NCI-H524 (cell line): ENCODE measurements around the gene TP53I13.

Experiments
- DNase-seq, 2 experiments: peaks; one replicate each; lab custom pipeline; 2025; lab: John Stamatoyannopoulos, UW

TP53I13 gene

DNA sequence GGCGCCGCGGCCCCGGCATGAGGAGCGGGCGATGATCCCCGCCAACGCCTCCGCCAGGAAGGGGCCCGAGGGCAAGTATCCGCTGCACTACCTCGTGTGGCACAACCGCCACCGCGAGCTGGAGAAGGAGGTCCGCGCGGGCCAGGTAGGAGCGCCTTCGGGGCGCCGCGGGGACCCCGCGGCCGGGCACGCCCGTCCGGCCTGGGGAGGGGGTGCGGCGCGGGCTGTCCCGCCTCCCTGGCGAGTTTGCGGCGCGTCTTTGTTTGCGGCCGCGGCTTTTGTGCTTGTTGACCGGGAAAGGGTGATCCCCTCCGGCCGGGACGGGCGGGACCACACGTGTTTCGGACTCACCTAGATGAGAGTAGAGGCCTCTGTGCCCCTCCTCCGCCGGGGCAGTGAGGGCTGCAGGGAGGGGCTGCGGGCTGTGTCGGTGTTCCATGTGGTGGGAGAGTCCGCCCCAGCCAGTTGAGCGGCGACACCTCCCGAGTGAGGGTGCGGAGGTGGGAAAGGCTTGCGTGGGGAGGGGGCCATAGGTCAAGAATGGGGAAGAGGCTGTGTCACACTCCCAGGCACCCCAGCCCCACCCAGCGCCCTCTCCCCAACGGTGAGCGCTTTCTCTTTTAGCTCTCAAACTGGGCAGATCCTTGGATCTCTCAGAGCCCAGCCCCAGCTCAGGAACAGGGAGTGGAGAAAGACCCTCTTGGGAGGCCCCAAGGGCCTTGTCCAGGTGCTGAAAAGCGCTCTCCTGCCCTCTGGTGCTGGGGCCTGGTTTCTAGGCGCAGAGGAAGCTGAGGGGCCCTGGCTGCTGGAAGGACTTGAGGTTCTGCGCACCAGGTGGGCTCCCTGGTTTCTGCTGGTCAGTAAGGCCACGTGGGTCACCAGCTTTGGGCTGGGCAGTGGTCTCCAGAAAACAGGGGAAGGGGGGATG is 25.4 kb downstream of the TP53I13 start:
- DNase-seq: peak; percentile 77 to 83

DNA sequence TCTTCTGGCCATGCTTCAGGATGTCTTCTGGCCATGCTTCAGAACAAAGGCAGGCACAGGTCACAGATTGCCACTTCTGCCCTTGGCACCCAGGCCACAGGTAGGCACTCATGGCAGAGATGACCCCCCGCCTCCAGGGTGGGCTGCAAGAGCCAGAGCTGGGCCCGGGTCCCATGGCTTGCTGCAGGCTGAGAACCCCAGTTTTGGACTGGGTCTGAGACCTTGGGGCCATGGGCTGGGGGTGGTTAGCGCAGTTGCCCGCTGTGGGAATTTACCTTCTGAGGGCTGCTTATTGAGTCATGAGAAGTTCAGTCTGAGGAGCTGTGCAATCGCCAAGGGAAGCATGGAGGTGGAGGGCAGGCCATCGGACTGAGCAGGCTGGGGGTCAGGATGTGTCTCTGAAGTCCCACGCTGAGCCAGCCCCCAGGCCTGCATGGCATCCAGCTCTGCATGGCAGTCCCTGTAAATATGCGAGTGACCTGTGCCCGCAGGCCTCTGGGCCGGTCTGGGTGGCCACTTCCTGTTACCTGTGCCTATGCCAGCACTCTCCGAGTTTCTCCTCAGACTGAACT is 26.1 kb downstream of the TP53I13 start:
- no peak for DNase-seq

DNA sequence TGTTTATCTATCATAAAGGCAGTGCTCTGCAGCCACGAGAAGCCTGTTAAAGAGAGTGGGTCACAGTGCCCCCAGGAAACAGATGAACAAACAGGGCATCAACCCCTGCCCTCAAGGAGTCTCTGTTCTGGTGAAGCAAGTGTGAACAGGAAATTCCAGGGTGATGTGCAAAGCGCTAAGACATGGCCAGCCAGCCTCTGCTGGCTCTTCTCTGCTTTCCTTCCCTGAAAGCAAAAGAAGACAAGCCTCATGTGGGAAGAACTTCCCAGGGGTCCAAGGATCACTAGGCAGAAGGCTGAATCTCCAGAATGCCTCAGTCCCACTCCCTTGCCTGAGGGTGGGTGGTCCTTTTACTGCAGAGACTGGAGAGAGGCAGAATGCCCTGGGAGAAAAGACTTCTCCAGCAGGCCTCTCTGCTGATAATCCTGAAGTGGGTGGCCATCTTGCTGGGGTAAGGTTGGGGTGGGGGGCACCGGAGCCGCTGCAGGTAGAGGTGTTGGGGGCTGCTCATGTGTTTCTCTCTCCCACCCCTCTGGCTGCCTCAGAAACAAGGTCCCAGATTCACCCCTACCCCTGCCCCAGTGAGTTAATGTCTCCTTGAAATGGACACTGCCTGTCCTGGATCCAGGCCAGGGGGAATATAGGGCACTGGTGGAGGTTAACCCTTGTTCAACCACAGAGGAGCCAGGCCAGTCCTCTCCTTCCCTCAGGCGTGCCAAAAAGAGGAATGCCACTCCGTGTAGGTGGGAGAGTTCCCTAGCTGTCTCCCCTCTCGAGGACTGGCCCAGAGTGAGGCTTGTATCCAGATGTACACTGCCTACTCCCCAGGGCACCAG is 26.8 kb downstream of the TP53I13 start:
- DNase-seq: no peak

DNA sequence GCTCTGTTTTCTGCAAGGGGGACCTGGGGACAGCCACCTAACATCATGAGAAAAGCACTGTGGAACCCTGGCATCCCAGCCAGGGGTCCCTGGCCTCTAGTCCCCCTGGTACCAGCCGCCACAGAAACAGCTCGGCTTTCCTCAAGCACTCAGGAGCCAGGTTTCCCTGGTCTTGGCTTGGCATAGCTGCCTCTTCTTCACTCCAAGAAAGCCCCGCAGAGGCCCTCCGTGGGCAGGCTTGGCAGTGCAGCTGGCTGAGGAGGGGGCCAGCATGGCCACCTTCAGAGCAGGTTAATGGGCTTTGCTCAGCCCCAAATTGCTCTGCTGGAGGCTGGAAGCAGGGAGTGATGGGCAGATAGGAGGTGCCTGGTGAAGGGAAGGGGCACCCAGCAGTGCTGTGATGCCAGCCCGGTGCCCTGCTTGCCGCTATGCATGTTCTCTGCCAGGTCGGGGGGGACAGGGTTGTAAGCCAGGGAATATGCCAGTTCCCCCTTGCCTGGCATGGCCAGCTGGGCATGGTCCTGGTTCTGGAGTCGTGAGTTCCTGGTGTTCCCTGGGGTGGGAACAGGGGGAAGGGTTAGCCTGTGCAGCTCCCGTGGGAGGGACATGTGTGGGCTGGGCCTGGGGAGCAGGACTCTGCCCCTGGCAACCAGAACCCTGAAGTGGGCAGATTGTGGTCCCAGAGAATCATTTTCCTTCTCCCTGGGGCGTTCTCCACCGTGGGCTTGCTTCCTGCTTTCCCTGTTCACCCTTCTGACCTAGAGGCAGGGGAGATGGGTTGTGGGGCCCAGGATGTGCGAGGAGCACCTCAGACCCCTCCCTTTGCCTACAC is 27.7 kb downstream of the TP53I13 start:
- DNase-seq: no peak

DNA sequence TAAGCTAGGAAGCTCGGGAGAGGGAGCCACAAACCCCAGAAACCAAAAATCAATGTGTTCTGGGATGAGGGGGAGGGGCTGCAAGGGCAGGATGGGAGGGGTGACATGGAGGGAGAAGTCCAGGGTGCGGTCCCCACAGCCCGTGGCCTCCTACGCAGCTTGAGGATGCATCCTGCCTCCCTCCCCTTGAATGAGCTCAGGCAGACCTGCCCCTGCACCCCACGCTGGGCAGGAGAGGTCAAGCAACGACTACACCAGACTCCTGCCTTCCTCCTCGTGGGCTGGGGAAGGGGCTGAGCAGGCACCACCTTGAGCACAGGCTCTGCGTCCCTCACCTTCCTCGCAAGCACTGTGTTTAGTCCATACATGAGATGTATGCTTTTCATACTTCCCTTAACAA is 28.3 kb downstream of the TP53I13 start:
- DNase-seq: no peak

DNA sequence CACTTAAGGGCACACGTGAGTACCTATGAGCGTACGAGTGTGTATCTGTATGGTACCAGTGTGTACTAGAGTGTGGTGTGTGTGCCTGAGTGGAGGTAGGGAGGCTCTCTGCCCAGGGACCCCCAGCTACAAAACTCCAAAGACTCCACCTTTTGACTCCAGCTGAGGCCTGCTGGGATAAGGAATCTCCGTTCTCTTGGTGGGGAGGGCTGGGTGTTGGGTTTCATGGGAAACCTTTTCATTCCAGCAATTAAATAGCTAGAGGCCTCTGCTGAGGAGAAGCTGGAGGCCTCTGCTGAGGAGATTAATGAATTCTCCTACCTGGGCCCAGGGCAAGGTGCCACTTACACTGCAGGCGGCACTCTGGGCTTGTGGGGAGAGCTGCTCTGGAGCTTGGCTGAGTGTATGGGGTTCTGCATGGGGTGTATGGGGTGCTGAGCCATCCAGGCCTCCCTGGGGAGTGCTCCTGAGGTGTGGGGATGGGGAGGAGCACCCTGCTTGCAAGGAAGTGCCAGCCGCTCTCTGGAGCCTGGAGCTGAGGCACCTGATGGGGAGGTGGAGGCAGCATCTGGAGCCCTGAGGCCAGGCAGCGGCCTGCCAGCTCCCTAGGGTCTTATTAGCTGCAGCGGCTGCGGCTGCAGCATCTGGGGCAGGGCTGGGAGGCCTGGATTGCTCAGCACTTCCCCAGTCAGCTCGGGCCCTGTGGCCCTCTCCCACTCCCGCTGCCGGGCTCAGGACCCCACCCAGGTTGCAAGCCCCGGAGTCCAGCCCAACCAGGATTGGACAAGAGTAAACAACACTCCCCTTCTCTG is 29.1 kb downstream of the TP53I13 start:
- DNase-seq: peak; percentile 31 to 74

DNA sequence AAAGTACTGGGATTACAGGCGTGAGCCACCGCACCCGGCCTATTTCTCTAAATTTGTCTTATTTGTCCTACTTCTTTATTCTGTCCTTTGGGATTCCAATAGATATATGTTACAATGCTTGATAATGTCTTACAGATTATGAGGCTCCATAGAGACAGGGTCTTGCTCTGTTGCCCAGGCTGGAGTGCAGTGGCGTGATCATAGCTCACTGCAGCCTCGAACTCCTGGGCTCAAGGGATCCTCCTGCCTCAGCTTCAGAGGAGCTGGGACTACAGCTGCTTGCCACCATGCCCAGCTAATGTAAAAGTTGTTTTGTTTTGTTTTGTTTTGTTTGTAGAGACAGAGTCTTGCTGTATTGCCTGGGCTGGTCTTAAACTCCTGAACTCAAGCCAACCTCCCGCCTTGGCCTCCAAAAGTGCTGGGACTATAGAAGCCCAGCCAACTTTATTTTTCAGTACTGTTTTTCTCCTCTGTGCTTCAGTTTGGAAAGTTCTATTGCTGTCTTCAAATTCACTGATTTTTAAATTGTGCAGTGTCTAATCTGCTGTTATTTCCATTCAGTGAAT is 34.7 kb downstream of the TP53I13 start:
- DNase-seq: no peak

DNA sequence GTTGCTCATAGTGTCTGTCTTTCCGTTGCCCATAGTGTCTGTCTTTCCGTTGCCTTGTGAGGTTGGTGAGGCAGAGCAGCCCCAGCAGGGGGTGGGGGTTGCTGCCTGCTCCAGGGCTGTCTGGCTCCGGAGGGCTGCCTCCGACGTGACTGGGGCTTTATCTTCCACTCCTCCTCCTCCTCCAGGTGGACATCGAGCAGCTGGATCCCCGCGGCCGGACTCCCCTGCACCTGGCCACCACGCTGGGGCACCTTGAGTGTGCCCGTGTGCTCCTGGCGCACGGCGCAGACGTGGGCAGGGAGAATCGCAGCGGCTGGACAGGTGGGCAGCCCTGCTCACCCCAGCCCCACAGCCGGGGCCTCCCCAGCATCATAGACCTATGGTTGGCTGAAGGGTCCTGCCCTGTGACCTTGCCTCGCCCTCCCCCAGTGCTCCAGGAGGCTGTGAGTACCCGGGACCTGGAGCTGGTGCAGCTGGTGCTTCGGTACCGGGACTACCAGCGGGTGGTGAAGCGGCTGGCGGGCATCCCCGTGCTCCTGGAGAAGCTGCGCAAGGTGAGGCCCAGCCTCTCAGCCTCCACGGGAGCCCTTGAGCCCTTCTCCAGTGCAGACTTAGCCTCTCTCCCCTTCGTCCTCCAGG is 39.2 kb downstream of the TP53I13 start:
- DNase-seq: no peak

DNA sequence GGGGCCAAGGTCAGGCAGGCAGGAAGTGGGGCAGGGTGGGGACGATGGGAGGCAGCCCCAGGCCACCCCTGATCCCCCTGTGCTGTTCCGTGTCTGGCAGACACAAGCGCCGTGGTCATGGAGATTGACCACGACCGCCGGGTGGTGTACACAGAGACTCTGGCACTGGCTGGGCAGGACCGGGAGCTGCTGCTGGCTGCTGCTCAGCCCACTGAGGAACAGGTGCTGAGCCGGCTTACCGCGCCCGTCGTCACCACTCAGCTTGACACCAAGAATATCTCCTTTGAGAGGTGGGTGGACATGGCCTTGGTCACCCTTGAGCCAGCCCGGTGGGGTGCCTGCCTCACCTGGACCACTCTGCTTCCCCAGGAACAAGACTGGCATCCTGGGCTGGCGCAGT is 40.5 kb downstream of the TP53I13 start:
- no peak for DNase-seq

DNA sequence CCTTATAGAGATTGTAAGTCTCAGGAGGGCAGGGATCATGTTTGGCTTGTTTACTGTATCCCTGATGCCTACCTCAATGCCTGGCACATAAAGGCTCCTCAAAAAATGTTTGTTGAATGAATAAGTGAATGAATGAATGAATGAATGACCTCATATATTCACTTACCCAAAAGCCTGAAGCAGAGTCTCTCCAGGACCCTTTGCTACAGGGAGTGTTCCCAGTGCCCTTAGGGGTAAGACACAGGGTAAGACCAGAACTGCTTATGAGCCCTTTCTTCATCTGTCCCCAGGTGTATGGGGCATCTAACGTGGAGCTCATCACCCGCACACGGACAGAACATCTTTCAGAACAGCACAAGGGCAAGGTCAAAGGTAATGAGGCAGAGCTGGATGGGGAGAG is 41.9 kb downstream of the TP53I13 start:
- no peak for DNase-seq

DNA sequence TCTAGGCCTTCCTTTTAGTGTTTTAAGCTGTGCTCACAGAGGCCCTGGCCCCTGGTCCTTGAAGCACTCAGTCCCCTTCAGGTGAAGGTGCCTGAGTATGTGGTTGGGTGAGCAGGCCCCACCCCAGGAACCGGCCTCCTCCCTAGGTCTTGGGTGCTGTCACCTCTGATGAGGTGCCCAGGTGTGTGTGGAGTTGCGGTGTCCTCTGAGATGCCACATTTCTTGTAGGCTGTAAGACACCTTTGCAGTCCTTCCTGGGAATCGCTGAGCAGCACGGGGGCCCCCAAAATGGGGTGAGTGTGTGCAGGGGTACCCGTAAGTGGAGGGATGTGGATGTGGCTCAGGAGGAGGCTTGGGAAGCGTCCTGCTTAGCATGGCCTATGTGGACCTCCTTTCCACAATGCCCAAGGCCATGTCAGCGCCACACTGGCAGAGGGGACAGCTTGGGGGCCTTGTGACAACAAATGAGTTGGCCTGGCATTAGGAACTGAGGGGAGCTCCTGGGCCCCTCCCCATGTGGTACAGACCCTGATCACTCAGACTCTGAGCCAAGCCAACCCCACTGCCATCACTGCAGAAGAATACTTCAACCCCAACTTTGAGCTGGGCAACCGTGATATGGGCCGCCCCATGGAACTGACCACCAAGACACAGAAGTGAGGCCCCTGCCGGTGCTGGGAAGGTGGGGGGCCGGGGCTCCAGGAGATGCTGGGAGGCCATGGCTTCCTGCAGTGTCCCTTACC is 43.0 kb downstream of the TP53I13 start:
- DNase-seq: no peak

DNA sequence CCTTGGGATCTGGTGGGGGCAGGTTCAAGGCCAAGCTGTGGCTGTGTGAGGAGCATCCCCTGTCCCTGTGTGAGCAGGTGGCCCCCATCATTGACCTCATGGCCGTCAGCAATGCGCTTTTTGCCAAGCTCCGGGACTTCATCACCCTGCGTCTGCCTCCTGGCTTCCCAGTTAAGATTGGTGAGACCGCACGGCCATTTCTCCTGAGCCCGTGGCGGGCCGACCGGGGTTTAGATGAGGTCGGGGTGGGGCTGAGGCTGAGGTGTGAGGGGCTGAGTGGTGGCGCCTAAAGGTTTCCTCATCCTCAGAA is 43.5 kb downstream of the TP53I13 start:
- no peak for DNase-seq

DNA sequence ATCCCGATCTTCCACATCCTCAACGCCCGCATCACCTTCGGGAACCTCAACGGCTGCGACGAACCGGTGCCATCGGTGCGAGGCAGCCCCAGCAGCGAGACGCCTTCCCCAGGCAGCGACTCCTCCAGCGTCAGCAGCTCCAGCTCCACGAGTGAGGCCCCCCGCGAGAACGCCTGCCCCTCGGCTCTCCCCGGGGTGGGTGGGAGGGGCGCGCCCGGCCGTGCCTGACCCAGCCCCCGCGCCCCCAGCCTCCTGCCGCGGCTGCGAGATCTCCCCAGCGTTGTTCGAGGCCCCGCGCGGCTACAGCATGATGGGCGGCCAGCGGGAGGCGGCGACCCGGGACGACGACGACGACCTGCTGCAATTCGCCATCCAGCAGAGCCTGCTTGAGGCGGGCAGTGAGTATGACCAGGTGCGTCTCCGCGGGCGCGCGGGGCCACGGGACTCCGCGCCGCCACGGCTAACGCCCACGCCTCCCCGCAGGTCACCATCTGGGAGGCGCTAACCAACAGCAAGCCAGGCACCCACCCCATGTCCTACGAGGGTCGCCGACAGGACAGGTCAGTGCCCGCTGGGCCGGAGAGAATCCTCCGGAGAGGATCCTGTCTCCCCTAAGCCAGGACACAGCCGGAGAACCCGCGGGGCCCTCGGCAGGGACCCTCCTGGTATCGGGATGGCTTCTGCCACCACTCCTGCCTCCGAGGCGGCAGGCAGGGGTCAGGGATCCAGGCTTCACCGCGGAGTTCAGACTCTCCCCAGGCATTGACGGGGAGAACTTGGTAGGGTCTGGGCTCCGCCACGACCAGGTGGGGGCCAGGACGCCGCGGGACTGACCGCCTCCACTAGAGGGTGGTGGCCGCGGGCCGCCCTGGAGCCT is 44.1 kb downstream of the TP53I13 start:
- DNase-seq: no peak

DNA sequence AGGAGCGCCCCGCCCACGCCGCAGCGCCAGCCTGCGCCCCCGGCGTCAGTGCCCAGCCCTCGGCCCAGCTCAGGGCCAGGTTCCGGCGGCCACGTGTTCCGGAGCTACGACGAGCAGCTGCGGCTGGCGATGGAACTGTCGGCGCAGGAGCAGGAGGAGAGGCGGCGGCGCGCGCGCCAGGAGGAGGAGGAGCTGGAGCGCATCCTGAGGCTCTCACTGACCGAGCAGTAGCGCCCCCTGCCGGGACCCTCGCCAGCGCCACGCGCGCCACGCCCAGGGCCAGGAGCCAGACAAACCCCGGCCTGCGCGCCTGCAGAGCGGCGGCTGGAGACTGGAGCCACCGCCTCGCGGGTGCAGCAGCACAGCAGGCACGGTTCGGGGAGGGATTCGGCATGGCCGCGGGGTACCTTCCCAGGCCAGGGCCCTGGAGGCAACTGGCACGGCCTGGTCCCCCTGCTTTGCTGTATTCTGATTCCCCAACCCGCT is 44.9 kb downstream of the TP53I13 start:
- no peak for DNase-seq

DNA sequence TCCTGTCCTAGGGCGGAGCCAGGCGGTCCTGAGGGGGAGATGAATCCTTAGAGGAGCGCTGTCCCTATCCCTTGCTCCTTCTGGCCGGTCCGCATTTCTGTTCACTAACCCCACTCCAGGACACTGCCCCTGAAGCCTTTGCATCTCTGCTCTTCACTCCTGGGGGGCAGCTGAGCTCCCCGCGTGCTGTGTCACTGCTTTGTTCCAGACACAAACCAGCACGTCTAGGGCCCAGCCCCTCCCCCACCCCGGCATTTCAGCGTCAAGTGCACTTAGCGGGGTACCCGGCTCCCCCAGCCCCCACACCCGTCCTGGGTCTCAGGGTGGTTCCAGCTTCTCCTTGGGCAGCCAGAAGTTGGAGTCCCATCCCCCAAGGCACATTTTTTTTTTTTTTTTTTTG is 45.4 kb downstream of the TP53I13 start:
- DNase-seq: no peak

DNA sequence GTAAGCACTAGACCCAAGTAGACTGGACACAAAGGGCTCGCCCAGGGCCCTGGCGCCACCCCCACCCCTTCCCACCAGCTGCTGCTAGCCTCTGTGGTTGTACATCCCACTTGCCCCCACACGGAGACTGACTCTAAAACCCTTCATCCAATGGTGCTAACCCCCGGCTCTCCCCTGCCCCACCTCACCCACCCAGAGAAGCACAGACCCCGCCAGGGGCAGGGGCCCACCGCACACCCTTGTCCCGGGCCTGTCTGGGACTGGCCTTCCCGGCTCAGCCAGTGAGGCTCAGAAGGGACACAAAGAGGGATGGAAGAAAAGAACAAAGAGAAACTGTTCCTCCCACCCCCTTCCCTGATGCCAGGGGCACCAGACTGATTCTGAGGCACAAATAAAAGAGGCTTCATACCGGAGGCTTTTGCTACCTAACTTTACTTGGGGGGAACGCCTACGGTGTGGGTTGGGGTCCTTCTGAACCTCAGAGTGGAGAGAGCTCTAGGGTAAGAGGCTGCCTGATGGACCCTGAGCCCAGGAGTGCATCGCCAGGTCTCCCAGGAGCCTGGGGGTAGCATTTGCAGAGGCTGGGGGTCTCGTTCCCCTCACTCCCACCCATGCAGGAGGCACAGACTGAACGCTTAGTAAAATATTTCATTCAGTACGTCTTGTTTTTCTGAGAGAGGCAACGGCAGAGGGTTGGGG is 46.0 kb downstream of the TP53I13 start:
- no peak for DNase-seq

DNA sequence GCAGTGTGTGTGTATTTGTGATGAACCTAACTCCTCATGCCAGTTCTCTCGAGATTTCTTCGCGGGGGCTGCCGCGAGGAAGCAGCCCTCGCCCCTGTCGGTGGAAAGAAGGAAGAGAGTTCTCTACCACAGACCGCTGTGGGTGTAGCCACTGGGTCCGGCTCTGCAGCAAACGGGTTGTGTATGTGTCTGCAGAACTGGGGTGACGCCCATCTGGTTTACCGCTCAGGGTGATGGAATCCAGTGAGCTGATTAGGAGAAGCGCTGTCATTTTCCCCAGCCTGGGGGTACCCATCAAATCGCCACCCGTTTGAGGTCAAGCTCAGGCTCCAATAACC is 46.5 kb downstream of the TP53I13 start:
- DNase-seq: peak in 1 of 2 experiments; percentile 54
